ENCODE data around the gene BFSP2.

BFSP2 gene

GRCh38 chr3:133400006-133400515 is at the start of gene BFSP2:
Gene BFSP2, plus strand, starts transcription at chr3:133400056. Its CDS starts 28 bp downstream, at chr3:133400084.
- DNase-seq = no peak

GRCh38 chr3:133354721-133355120 is 45.1 kb upstream of the BFSP2 start:
- DNase-seq = no peak

GRCh38 chr3:133360476-133360875 is 39.4 kb upstream of the BFSP2 start:
- no peak for DNase-seq

- DNase-seq = no peak
These were observed 38.8 kb upstream of the BFSP2 start for GRCh38 chr3:133361011-133361410.

GRCh38 chr3:133361435-133361834 is 38.4 kb upstream of the BFSP2 start:
- DNase-seq = no peak

- no peak for DNase-seq
These were observed 37.3 kb upstream of the BFSP2 start for GRCh38 chr3:133362539-133362938.

- DNase-seq = no peak
These were observed 35.2 kb upstream of the BFSP2 start for GRCh38 chr3:133364704-133365103.

GRCh38 chr3:133366921-133367320 is 32.9 kb upstream of the BFSP2 start:
- DNase-seq = no peak

GRCh38 chr3:133367403-133367802 is 32.5 kb upstream of the BFSP2 start:
- DNase-seq = no peak

GRCh38 chr3:133367956-133368355 is 31.9 kb upstream of the BFSP2 start:
- no peak for DNase-seq

GRCh38 chr3:133368371-133369067 is 31.3 kb upstream of the BFSP2 start:
- no peak for DNase-seq

- DNase-seq = no peak
These were observed 30.8 kb upstream of the BFSP2 start for GRCh38 chr3:133369068-133369440.

GRCh38 chr3:133371181-133371580 is 28.7 kb upstream of the BFSP2 start:
- DNase-seq = no peak

- no peak for DNase-seq
These were observed 28.2 kb upstream of the BFSP2 start for GRCh38 chr3:133371676-133372075.

- no peak for DNase-seq
These were observed 25.0 kb upstream of the BFSP2 start for GRCh38 chr3:133374708-133375402.

- DNase-seq = no peak
These were observed 24.5 kb upstream of the BFSP2 start for GRCh38 chr3:133375403-133375745.

GRCh38 chr3:133376810-133377209 is 23.0 kb upstream of the BFSP2 start:
- DNase-seq = no peak

GRCh38 chr3:133377396-133377795 is 22.5 kb upstream of the BFSP2 start:
- DNase-seq = no peak

GRCh38 chr3:133379926-133380325 is 19.9 kb upstream of the BFSP2 start:
- DNase-seq = no peak

GRCh38 chr3:133380481-133381225 is 19.2 kb upstream of the BFSP2 start:
- no peak for DNase-seq

- no peak for DNase-seq
These were observed 18.3 kb upstream of the BFSP2 start for GRCh38 chr3:133381346-133382109.

- no peak for DNase-seq
These were observed 16.7 kb upstream of the BFSP2 start for GRCh38 chr3:133383175-133383574.

- DNase-seq = no peak
These were observed 16.1 kb upstream of the BFSP2 start for GRCh38 chr3:133383741-133384140.

Measured in activated CD4-positive, alpha-beta T cell treated with anti-CD3 and anti-CD28 coated beads, Interleukin-2, amount 50 U/mL, for 48 hours (primary cell).